ENCODE results near the gene HOXA13.

GRCh38 chr7:27219821-27220220, 19.9 kb upstream of the HOXA13 start:
- no peak for TF ChIP-seq YY1 (IDR thresholded peaks at IDR 0.05; ENCODE audit: insufficient read depth, insufficient read length)
- no peak for TF ChIP-seq SUZ12 (IDR thresholded peaks at IDR 0.05; ENCODE audit: extremely low read depth, insufficient read depth, insufficient read length)
